Mesothelial cell of epicardium (in vitro differentiated cells): Measurements from ENCODE around the gene PLA2G4B. TPM values are rescaled to one million over a fixed set of nuclear protein-coding genes. Genes with fewer than 3 reads are reported as not detected.
A peak's percentile ranks its signal among the peaks of the same experiment; 100 is the strongest.

ENCODE experiments used
- DNase-seq, 2 experiments: peaks; one replicate each; pipeline ENCODE4 v3.0.0; 2021; ENCODE audit warnings: low spot score in 2 of 2; ENCODE audit not compliant: unreplicated experiment in 2 of 2
- H3K27ac Mint-ChIP-seq: 2 replicates; pipeline ENCODE4 v1.8.0; 2021; ENCODE audit warnings: mixed read lengths
- H3K27me3 Mint-ChIP-seq: 2 replicates; pipeline ENCODE4 v1.8.0; 2021; ENCODE audit warnings: low read depth, mixed read lengths
- H3K36me3 Mint-ChIP-seq: 2 replicates; pipeline ENCODE4 v1.8.0; 2021; ENCODE audit warnings: mixed read lengths
- H3K4me1 Mint-ChIP-seq: 2 replicates; pipeline ENCODE4 v1.8.0; 2021; ENCODE audit warnings: mixed read lengths
- H3K4me3 Mint-ChIP-seq: 2 replicates; pipeline ENCODE4 v1.8.0; 2021; ENCODE audit warnings: mild to moderate bottlenecking, moderate library complexity, mixed read lengths
- H3K9me3 Mint-ChIP-seq: 2 replicates; pipeline ENCODE4 v1.8.0; 2021; ENCODE audit warnings: mixed read lengths
- total RNA-seq: library from RNA; stranded (reverse); gene quantifications from 3 replicates; pipeline ENCODE4 v1.2.1, GENCODE V29; 2021
- TF ChIP-seq, protein P1 (sequence below): fragments of 200-600 bp; sonication (generic); IDR thresholded peaks from one replicate; pipeline ENCODE4 v1.5.0; 2021; ENCODE audit warnings: antibody characterized with exemption; ENCODE audit not compliant: unreplicated experiment

Gene PLA2G4B
- total RNA-seq, 1 donor from 2014 or later = 11.2 TPM

DNA sequence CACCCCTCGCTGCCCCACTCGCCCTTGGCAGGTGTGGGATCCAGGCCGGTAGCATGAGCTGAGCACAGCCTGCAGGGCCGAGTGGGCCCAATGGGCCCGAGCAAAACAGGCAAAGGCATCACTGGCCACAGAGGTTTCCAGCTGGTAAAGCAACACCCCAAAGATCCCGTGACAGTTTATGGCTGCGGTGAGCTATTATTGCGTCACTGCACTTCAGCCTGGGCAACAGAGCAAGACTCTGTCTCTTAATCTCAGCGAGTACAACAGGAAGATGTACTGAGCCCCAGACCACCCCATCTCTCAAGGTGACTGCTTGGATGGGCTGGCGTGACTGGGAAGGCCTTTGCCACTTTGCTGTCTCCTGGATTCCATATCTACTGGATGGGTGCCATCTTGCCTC is 6.4 kb upstream of the PLA2G4B start:
- H3K27me3 Mint-ChIP-seq = no peaks in the 10 kb centered on the region
- H3K4me1 Mint-ChIP-seq = peaks cover 25% of the 10 kb centered on the region
- H3K4me3 Mint-ChIP-seq = no peak overlapping the region
- TF ChIP-seq, protein P1, sequence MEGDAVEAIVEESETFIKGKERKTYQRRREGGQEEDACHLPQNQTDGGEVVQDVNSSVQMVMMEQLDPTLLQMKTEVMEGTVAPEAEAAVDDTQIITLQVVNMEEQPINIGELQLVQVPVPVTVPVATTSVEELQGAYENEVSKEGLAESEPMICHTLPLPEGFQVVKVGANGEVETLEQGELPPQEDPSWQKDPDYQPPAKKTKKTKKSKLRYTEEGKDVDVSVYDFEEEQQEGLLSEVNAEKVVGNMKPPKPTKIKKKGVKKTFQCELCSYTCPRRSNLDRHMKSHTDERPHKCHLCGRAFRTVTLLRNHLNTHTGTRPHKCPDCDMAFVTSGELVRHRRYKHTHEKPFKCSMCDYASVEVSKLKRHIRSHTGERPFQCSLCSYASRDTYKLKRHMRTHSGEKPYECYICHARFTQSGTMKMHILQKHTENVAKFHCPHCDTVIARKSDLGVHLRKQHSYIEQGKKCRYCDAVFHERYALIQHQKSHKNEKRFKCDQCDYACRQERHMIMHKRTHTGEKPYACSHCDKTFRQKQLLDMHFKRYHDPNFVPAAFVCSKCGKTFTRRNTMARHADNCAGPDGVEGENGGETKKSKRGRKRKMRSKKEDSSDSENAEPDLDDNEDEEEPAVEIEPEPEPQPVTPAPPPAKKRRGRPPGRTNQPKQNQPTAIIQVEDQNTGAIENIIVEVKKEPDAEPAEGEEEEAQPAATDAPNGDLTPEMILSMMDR = no peak
- peaks cover 3% of the 10 kb centered on the region for H3K36me3 Mint-ChIP-seq
- no peaks in the 10 kb centered on the region for H3K9me3 Mint-ChIP-seq
- no peak overlapping the region for H3K27ac Mint-ChIP-seq
- no peak for DNase-seq

DNA sequence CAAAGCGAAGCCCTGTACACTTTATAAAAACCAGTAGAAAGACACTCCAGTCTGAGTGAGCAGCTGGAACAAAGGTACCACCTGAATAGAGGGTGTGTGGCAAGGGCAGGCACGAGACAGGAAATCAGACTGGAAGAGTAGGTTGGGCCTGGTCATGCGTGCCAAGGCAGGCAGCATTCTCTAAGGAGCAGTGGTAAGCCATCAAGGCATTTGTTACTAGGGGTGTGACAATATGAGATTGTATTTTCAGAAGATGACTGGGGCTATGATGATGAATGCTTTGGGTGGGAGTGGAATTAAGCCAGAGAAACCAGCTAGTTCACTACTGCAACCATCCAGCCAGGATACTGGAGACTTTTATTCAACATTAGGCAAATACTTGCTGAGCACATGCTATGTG is 5.8 kb upstream of the PLA2G4B start:
- DNase-seq = no peak
- H3K4me1 Mint-ChIP-seq = peaks cover 26% of the 10 kb centered on the region
- no peak overlapping the region for H3K4me3 Mint-ChIP-seq
- H3K9me3 Mint-ChIP-seq = no peaks in the 10 kb centered on the region
- peaks cover 5% of the 10 kb centered on the region for H3K36me3 Mint-ChIP-seq
- TF ChIP-seq, protein P1 = no peak
- no peaks in the 10 kb centered on the region for H3K27me3 Mint-ChIP-seq
- H3K27ac Mint-ChIP-seq = peak overlapping the region; percentile 79

DNA sequence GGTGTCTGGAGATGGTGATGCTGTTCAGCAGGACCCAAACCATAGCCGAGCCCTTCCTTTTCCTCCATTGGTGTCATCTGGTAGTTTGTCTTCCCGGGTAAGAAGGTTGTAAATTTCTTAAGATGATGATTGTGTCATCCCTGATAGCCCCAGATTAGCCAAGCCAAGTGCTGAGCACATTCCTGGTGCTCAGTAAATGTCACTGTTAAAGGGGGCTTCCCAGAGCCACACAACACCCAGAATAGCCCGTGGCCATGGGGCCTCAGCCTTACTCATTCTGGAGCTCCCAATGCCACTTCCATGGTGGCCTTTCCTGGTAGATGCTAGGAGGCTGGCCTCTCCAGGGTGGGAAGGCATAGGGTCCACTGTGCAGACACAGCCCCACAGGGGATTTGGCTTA is 4.6 kb upstream of the PLA2G4B start:
- H3K27me3 Mint-ChIP-seq = no peaks in the 10 kb centered on the region
- peaks cover 5% of the 10 kb centered on the region for H3K36me3 Mint-ChIP-seq
- no peak for DNase-seq
- no peak overlapping the region for H3K27ac Mint-ChIP-seq
- H3K4me3 Mint-ChIP-seq = no peak overlapping the region
- TF ChIP-seq, protein P1 = no peak
- peaks cover 27% of the 10 kb centered on the region for H3K4me1 Mint-ChIP-seq
- H3K9me3 Mint-ChIP-seq = no peaks in the 10 kb centered on the region

DNA sequence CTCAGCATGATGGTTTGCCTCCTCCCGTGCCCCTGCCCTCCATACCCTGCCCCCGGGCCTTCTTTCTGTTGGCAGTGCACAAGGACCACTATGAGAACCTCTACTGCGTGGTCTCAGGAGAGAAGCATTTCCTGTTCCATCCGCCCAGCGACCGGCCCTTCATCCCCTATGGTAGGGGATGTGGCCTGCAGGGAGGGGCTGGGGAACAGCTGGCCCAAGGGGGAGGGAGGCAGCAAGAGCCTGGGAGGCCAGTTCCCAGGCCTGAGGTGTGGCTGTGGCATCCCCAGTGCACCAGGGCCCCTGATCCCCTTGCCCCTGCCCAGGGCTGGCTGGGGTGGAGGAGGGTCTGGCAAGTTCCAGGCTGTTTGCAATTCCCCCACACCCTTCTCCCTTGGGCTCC is 2.6 kb upstream of the PLA2G4B start:
- peaks cover 41% of the 10 kb centered on the region for H3K4me1 Mint-ChIP-seq
- H3K36me3 Mint-ChIP-seq = peaks cover 5% of the 10 kb centered on the region
- no peaks in the 10 kb centered on the region for H3K27me3 Mint-ChIP-seq
- no peak overlapping the region for H3K27ac Mint-ChIP-seq
- H3K4me3 Mint-ChIP-seq = no peak overlapping the region
- TF ChIP-seq, protein P1 = no peak
- DNase-seq = no peak
- H3K9me3 Mint-ChIP-seq = no peaks in the 10 kb centered on the region

DNA sequence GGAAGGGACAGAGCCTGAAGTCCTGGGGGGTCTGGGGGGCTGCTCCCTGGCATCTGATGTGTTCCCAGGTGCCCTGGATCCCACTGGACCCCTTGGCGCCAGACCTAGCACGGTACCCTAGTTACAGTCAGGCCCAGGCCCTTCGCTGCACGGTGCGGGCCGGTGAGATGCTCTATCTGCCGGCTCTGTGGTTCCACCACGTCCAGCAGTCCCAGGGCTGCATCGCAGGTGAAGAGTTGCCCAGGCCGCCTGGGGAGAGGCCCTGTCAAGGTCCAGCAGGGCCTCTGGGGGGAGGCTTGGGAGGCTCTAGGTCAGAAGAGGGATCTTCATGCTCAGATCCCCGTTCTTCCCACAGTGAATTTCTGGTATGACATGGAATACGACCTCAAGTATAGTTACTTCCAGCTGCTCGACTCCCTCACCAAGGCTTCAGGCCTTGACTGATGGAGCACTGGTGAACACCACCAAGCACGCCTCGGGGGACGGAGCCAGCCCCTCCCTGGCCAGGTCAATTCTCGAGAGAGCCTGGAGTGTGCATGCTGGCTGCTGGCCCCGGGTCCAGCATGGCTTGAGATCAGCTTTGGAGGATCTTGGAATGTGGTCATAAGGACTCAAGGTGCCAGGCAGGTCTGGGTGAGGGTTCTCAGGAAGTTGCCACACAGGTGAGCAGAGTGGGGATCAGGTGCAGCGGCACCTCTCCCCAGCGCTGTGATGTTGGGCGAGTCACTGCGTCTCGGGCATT is 1.8 kb upstream of the PLA2G4B start:
- TF ChIP-seq, protein P1 = no peak
- peaks cover 46% of the 10 kb centered on the region for H3K4me1 Mint-ChIP-seq

More for the DNA sequence above, 1.8 kb upstream of the PLA2G4B start:
- H3K9me3 Mint-ChIP-seq = no peaks in the 10 kb centered on the region
- no peaks in the 10 kb centered on the region for H3K27me3 Mint-ChIP-seq
- H3K4me3 Mint-ChIP-seq = no peak overlapping the region
- DNase-seq = no peak
- H3K27ac Mint-ChIP-seq = no peak overlapping the region
- H3K36me3 Mint-ChIP-seq = peaks cover 5% of the 10 kb centered on the region
